Renal cortex interstitium (tissue), 11 donors: ENCODE results near the gene STUM. TPM values are rescaled to one million over a fixed set of nuclear protein-coding genes. Genes with fewer than 3 reads are reported as not detected.
"Not testable (repeated sequence)": the region's sequence is repeated elsewhere in the genome, so short reads cannot be mapped to it uniquely, and the experiment has no call there.

ENCODE experiments used
- DNase-seq, 11 donors: peaks; one replicate each; pipeline ENCODE4 v3.0.0-alpha.2; 2013; ENCODE audit warnings: low read depth in 9 of 11, low spot score in 4 of 11; ENCODE audit errors: extremely low read depth in 1 of 11
- polyA plus RNA-seq, 3 donors: library from polyadenylated mRNA; unstranded; fragments of 120-200 nt; gene quantifications; one replicate each; pipeline ENCODE4 v1.2.1, GENCODE V29; 2013; ENCODE audit not compliant: insufficient read length in 3 of 3

The STUM gene
- polyA plus RNA-seq, 3 donors = 1.1 to 2.6 (median 1.5) TPM

- no peak for DNase-seq
Observed at GRCh38 chr1:226597616-226598454, 49.3 kb downstream of the STUM start.

GRCh38 chr1:226598455-226598849 is 49.9 kb downstream of the STUM start:
- no peak for DNase-seq

- DNase-seq = not testable (repeated sequence)
Observed at GRCh38 chr1:226598955-226599354, 50.4 kb downstream of the STUM start.

GRCh38 chr1:226599636-226600238 is 51.2 kb downstream of the STUM start:
- no peak for DNase-seq

- no peak for DNase-seq
Observed at GRCh38 chr1:226600254-226600653, 51.7 kb downstream of the STUM start.

GRCh38 chr1:226601456-226601855 is 52.9 kb downstream of the STUM start:
- no peak for DNase-seq

GRCh38 chr1:226602186-226603021 is 53.8 kb downstream of the STUM start:
- no peak for DNase-seq

GRCh38 chr1:226603022-226603857 is 54.7 kb downstream of the STUM start:
- no peak for DNase-seq

- DNase-seq = no peak
Observed at GRCh38 chr1:226603858-226604559, 55.4 kb downstream of the STUM start.

- no peak for DNase-seq
Observed at GRCh38 chr1:226604560-226605317, 56.2 kb downstream of the STUM start.

- DNase-seq = no peak
Observed at GRCh38 chr1:226605318-226605950, 56.9 kb downstream of the STUM start.

GRCh38 chr1:226606311-226607267 is 58.0 kb downstream of the STUM start:
- no peak for DNase-seq

- no peak for DNase-seq
Observed at GRCh38 chr1:226607268-226607660, 58.7 kb downstream of the STUM start.

GRCh38 chr1:226607821-226608220 is 59.3 kb downstream of the STUM start:
- DNase-seq = no peak

GRCh38 chr1:226608699-226609505 is 60.3 kb downstream of the STUM start:
- DNase-seq = peak in 10 of 11 donors; percentile 44 to 68 (median 56)
